Aorta (tissue), 5 donors: ENCODE data around the gene ZNF322. TPM values are rescaled to one million over a fixed set of nuclear protein-coding genes. Genes with fewer than 3 reads are reported as not detected.

Experiments
- ATAC-seq: fragments of 200-7000 bp; cut with Tn5 transposase; one replicate; pipeline ENCODE4 v1.9.1; 2022; ENCODE audit warnings: moderate library complexity; ENCODE audit not compliant: low FRiP score
- DNase-seq, 2 donors: peaks; one replicate each; pipeline ENCODE4 v3.0.0-alpha.2; 2020
- H3K27ac ChIP-seq, 2 donors: one replicate each; pipeline ENCODE4 v1.5.1; 2013; ENCODE audit warnings: low read length in 2 of 2, mild to moderate bottlenecking in 2 of 2, moderate library complexity in 2 of 2, control low read depth in 1 of 2, inconsistent platforms in 1 of 2, low read depth in 1 of 2
- H3K27me3 ChIP-seq, 2 donors: one replicate each; pipeline ENCODE4 v1.6.1; 2013; ENCODE audit warnings: control low read depth in 1 of 2, low read length in 1 of 2, mild to moderate bottlenecking in 1 of 2, moderate library complexity in 1 of 2; ENCODE audit not compliant: insufficient read depth in 2 of 2, control insufficient read depth in 1 of 2
- H3K36me3 ChIP-seq, 2 donors: one replicate each; pipeline ENCODE4 v1.6.1; 2013; ENCODE audit warnings: control low read depth in 1 of 2, low read length in 1 of 2, mild to moderate bottlenecking in 1 of 2; ENCODE audit not compliant: insufficient read depth in 2 of 2, control insufficient read depth in 1 of 2
- H3K4me1 ChIP-seq, 2 donors: one replicate each; pipeline ENCODE4 v1.6.1; 2013; ENCODE audit warnings: low read length in 2 of 2, control low read depth in 1 of 2, mild to moderate bottlenecking in 1 of 2, moderate library complexity in 1 of 2; ENCODE audit not compliant: insufficient read depth in 2 of 2, control insufficient read depth in 1 of 2
- H3K4me3 ChIP-seq, 2 donors: one replicate each; pipeline ENCODE4 v1.5.1; 2013; ENCODE audit warnings: low read length in 2 of 2, control low read depth in 1 of 2, mild to moderate bottlenecking in 1 of 2
- H3K9me3 ChIP-seq: one replicate; pipeline ENCODE4 v1.6.1; 2013; ENCODE audit warnings: mild to moderate bottlenecking, low read length; ENCODE audit not compliant: control insufficient read depth
- WGBS, 2 donors: extraction: QIAGEN DNeasy Blood & Tissue Kit; methylation state at CpG; one replicate each; pipeline ENCODE4 v1.1.7; 2013; 5-methylcytosine and 5-hydroxymethylcytosine counted together
- intact Hi-C, 2 donors: fragments of 100-400 bp; cut with DNase I; formaldehyde crosslinking; loops; one replicate each; pipeline versions ENCODE4 v1.14.2 to v1.15.0; 2022
- polyA plus RNA-seq, 2 donors: library from polyadenylated mRNA; stranded (reverse); fragments of 200-250 nt; gene quantifications; one replicate each; pipeline ENCODE4 v1.2.3, GENCODE V29; 2013
- total RNA-seq, 2 donors: library from RNA; stranded (reverse); fragmentation: NEBNext Ultra II Directional; extraction: Animal tissue kit (Norgen Biotek cat#: 25700); gene quantifications; one replicate each; pipeline ENCODE4 v1.2.1, GENCODE V29; 2021
- donor health status: healthy with polysubstance abuse.
- donor health status: Bipolar disorder and iron deficiency.
- donor health status: DM: no; HTN: no; CAD: no.
- donor health status: DM: no; HTN: no; CAD: no.
- donor health status: DM: yes; HTN: yes; CAD: no.

ZNF322 gene
- total and polyA plus RNA-seq, 4 donors = 7.9 to 30.3 (median 16.1) TPM

GRCh38 chr6:26604797-26605196 is 54.7 kb downstream of the ZNF322 start:
- no peaks in the 10 kb centered on the region for H3K4me1 ChIP-seq
- no peaks in the 10 kb centered on the region for H3K9me3 ChIP-seq
- peaks cover 0 to 1% of the 10 kb centered on the region in 2 donors for H3K27me3 ChIP-seq
- WGBS, 2 donors = 56 to 63% methylated on average over 3 of the region's 3 CpGs
- intact Hi-C loops = no loop called here
- ATAC-seq = no peak
- H3K27ac ChIP-seq = no peak overlapping the region
- H3K4me3 ChIP-seq = no peak overlapping the region
- peaks cover 0 to 3% of the 10 kb centered on the region in 2 donors for H3K36me3 ChIP-seq
- DNase-seq = no peak

GRCh38 chr6:26604026-26604425 is 55.5 kb downstream of the ZNF322 start:
- intact Hi-C loops = no loop called here
- no peak overlapping the region for H3K27ac ChIP-seq
- H3K9me3 ChIP-seq = no peaks in the 10 kb centered on the region
- peaks cover 0 to 3% of the 10 kb centered on the region in 2 donors for H3K36me3 ChIP-seq
- WGBS, 2 donors = 55 to 69% methylated on average over 3 of the region's 3 CpGs
- no peaks in the 10 kb centered on the region for H3K4me1 ChIP-seq
- ATAC-seq = no peak
- no peaks in the 10 kb centered on the region for H3K27me3 ChIP-seq
- no peak overlapping the region for H3K4me3 ChIP-seq
- no peak for DNase-seq

GRCh38 chr6:26602262-26602661 is 57.3 kb downstream of the ZNF322 start:
- no peak for ATAC-seq
- peaks cover 0 to 3% of the 10 kb centered on the region in 2 donors for H3K36me3 ChIP-seq
- 80 to 88% methylated on average over 3 of the region's 3 CpGs for WGBS, 2 donors
- H3K4me3 ChIP-seq = no peak overlapping the region
- H3K4me1 ChIP-seq = peaks cover 0 to 3% of the 10 kb centered on the region in 2 donors
- intact Hi-C loops = no loop called here
- no peak for DNase-seq
- no peak overlapping the region for H3K27ac ChIP-seq
- no peaks in the 10 kb centered on the region for H3K27me3 ChIP-seq
- no peaks in the 10 kb centered on the region for H3K9me3 ChIP-seq

GRCh38 chr6:26600759-26601158 is 58.8 kb downstream of the ZNF322 start:
- no peaks in the 10 kb centered on the region for H3K9me3 ChIP-seq
- DNase-seq = no peak
- H3K27me3 ChIP-seq = no peaks in the 10 kb centered on the region
- H3K27ac ChIP-seq = no peak overlapping the region
- peaks cover 0 to 3% of the 10 kb centered on the region in 2 donors for H3K36me3 ChIP-seq
- intact Hi-C loops = no loop called here
- ATAC-seq = no peak
- peaks cover 0 to 3% of the 10 kb centered on the region in 2 donors for H3K4me1 ChIP-seq
- H3K4me3 ChIP-seq = no peak overlapping the region

GRCh38 chr6:26599591-26599990 is 60.0 kb downstream of the ZNF322 start:
- WGBS, 2 donors = 59 to 79% methylated on average over 1 of the region's 1 CpG

GRCh38 chr6:26599134-26599533 is 60.4 kb downstream of the ZNF322 start:
- no peak overlapping the region for H3K4me3 ChIP-seq
- no peaks in the 10 kb centered on the region for H3K9me3 ChIP-seq
- intact Hi-C loops = loop anchor here in 1 of 2 donors (10.0 kb wide), 1 partner anchor 546 kb away; a partner anchor contains a TSS
- peaks cover 0 to 3% of the 10 kb centered on the region in 2 donors for H3K36me3 ChIP-seq
- H3K4me1 ChIP-seq = peaks cover 0 to 3% of the 10 kb centered on the region in 2 donors
- H3K27ac ChIP-seq = no peak overlapping the region
- no peaks in the 10 kb centered on the region for H3K27me3 ChIP-seq
- WGBS, 2 donors = 81 to 90% methylated on average over 1 of the region's 1 CpG
- DNase-seq (no peak), ATAC-seq (no peak)

More at GRCh38 chr6:26599591-26599990, 60.0 kb downstream of the ZNF322 start:
- H3K4me3 ChIP-seq = no peak overlapping the region
- peaks cover 0 to 3% of the 10 kb centered on the region in 2 donors for H3K4me1 ChIP-seq
- DNase-seq = no peak
- H3K27me3 ChIP-seq = no peaks in the 10 kb centered on the region
- no peak for ATAC-seq
- intact Hi-C loops = loop anchor here in 1 of 2 donors (10.0 kb wide), 1 partner anchor 545 kb away; a partner anchor contains a TSS
- H3K9me3 ChIP-seq = no peaks in the 10 kb centered on the region
- no peak overlapping the region for H3K27ac ChIP-seq
- peaks cover 0 to 3% of the 10 kb centered on the region in 2 donors for H3K36me3 ChIP-seq

- Histone ChIP-seq H3K4me3 (no peak overlapping the region), H3K36me3 (peaks cover 0 to 3% of the 10 kb centered on the region in 2 donors), H3K9me3 (no peaks in the 10 kb centered on the region), H3K27ac (no peak overlapping the region), H3K4me1 (peaks cover 0 to 3% of the 10 kb centered on the region in 2 donors), H3K27me3 (no peaks in the 10 kb centered on the region)
- WGBS, 2 donors = 91 to 92% methylated on average over 22 of the region's 22 CpGs
- ATAC-seq (no peak), DNase-seq (peak in 1 of 2 donors; percentile 53)
- intact Hi-C loops = loop anchor here in 1 of 2 donors (10.0 kb wide), 1 partner anchor 547 kb away; a partner anchor contains a TSS
Observed at GRCh38 chr6:26598267-26598666, 61.3 kb downstream of the ZNF322 start.

- Histone ChIP-seq H3K27me3 (no peaks in the 10 kb centered on the region), H3K36me3 (peaks cover 0 to 3% of the 10 kb centered on the region in 2 donors), H3K9me3 (no peaks in the 10 kb centered on the region), H3K4me1 (peaks cover 0 to 3% of the 10 kb centered on the region in 2 donors), H3K4me3 (peak overlapping the region in 1 of 2 donors; percentile 61), H3K27ac (no peak overlapping the region)
- no peak for ATAC-seq
- intact Hi-C loops = loop anchor here in 1 of 2 donors (10.0 kb wide), 1 partner anchor 547 kb away; a partner anchor contains a TSS
- WGBS, 2 donors = 64 to 66% methylated on average over 21 of the region's 21 CpGs
- no peak for DNase-seq
Observed at GRCh38 chr6:26597821-26598220, 61.7 kb downstream of the ZNF322 start.

GRCh38 chr6:26597389-26597766 is 62.2 kb downstream of the ZNF322 start:
- Histone ChIP-seq H3K9me3 (no peaks in the 10 kb centered on the region), H3K4me3 (peak overlapping the region; percentile 61 to 74), H3K27me3 (peaks cover 0 to 2% of the 10 kb centered on the region in 2 donors), H3K27ac (no peak overlapping the region), H3K36me3 (peaks cover 0 to 3% of the 10 kb centered on the region in 2 donors), H3K4me1 (peaks cover 0 to 3% of the 10 kb centered on the region in 2 donors)
- DNase-seq (no peak), ATAC-seq (no peak)
- 2 to 3% methylated on average over 10 of the region's 10 CpGs for WGBS, 2 donors
- intact Hi-C loops = loop anchor here in 1 of 2 donors (10.0 kb wide), 1 partner anchor 547 kb away; a partner anchor contains a TSS
